ENCODE data around the gene ZIC3. TPM values are rescaled to one million over a fixed set of nuclear protein-coding genes. Genes with fewer than 3 reads are reported as not detected.

The ZIC3 gene
- total RNA-seq, 4 donors from 2014 or later, result not detected

- TF ChIP-seq CTCF (IDR thresholded peaks at IDR 0.05) (no peak), POLR2A (IDR thresholded peaks at IDR 0.05) (no peak)
- Histone ChIP-seq H3K4me1 (no peaks in the 10 kb centered on the region), H3K9me3 (no peaks in the 10 kb centered on the region), H3K36me3 (no peaks in the 10 kb centered on the region), H3K27me3 (peaks cover 0 to 4% of the 10 kb centered on the region in 2 donors), H3K4me3 (no peak overlapping the region), H3K27ac (no peak overlapping the region)
- no peak for DNase-seq
Observed at GRCh38 chrX:137563681-137564651, 2.0 kb upstream of the ZIC3 start.

DNA sequence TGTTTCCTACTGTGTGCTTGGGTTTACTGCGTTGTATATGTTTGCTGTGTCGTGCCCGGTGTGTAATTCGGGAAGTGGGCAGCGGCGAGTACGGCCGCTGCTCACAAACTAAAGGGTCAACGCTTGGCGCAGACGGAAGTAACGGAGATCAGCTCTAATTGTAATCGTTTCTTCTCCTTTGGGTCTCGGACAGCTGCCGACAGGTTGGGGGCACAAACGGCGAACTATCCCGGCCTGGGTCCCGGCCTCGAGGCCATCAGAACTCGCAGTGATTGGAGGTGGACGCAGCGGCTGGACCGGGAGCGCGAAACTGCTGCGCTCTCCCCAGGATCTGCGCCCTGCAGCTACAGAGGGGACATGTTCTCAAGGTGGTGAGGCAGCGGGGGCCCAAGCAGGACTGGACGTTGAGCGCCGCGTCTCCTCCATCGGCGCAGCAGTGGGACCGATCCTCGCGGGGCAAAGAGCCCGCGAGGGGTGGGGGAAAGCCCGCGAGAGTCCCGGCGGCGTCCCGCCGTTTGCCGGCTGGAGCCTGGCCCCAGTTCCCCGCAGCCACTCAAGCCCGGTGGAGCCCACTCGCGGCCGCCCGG lies 516 bp upstream of the ZIC3 start:
- no peaks in the 10 kb centered on the region for H3K36me3 ChIP-seq
- H3K4me1 ChIP-seq, result no peaks in the 10 kb centered on the region
- H3K9me3 ChIP-seq, result no peaks in the 10 kb centered on the region
- DNase-seq, result no peak
- H3K27me3 ChIP-seq, result peaks cover 0 to 4% of the 10 kb centered on the region in 2 donors
- H3K27ac ChIP-seq, result no peak overlapping the region
- TF ChIP-seq POLR2A (IDR thresholded peaks at IDR 0.05) (no peak), CTCF (IDR thresholded peaks at IDR 0.05) (no peak)
- peak overlapping the region; percentile 2 to 51 (median 37) for H3K4me3 ChIP-seq

GRCh38 chrX:137566746-137567679 lies 1.1 kb downstream of the ZIC3 start:
- no peaks in the 10 kb centered on the region for H3K36me3 ChIP-seq
- H3K4me3 ChIP-seq, result peak overlapping the region in 2 of 4 donors; percentile 11 to 51
- H3K27me3 ChIP-seq, result peaks cover 0 to 4% of the 10 kb centered on the region in 2 donors
- H3K9me3 ChIP-seq, result no peaks in the 10 kb centered on the region
- no peak for DNase-seq
- no peak overlapping the region for H3K27ac ChIP-seq
- no peaks in the 10 kb centered on the region for H3K4me1 ChIP-seq
- TF ChIP-seq POLR2A (IDR thresholded peaks at IDR 0.05) (no peak), CTCF (IDR thresholded peaks at IDR 0.05) (no peak)

GRCh38 chrX:137567682-137568232 lies 1.8 kb downstream of the ZIC3 start:
- TF ChIP-seq CTCF (IDR thresholded peaks at IDR 0.05), result no peak
- no peak for TF ChIP-seq POLR2A (IDR thresholded peaks at IDR 0.05)
- no peak for DNase-seq
- Histone ChIP-seq H3K4me1 (no peaks in the 10 kb centered on the region), H3K27ac (no peak overlapping the region), H3K27me3 (peaks cover 0 to 4% of the 10 kb centered on the region in 2 donors), H3K36me3 (no peaks in the 10 kb centered on the region), H3K4me3 (no peak overlapping the region), H3K9me3 (no peaks in the 10 kb centered on the region)

Measured in Peyer's patch (tissue), 4 donors.